GM12878 (cell line): ENCODE data around the gene NEK1. TPM values are rescaled to one million over a fixed set of nuclear protein-coding genes. Genes with fewer than 3 reads are reported as not detected.

Source experiments
- CEBPB ChIP-seq, 2 experiments: fragments of 150-350 bp in 1 of 2; IDR thresholded peaks; 2 replicates each; pipeline ENCODE4 v1.6.1; 2012 to 2014; ENCODE audit warnings: low read depth in 2 of 2, low read length in 2 of 2, borderline replicate concordance in 1 of 2, inconsistent platforms in 1 of 2
- CTCF ChIP-seq, 3 experiments: IDR thresholded peaks in 2 of 3; conservative IDR thresholded peaks in 1 of 3; 2 replicates each; pipeline ENCODE4 v1.5.1; 2011; ENCODE audit warnings: low read depth in 3 of 3, low read length in 3 of 3, mild to moderate bottlenecking in 3 of 3, control low read depth in 2 of 3, moderate library complexity in 2 of 3, inconsistent platforms in 1 of 3, mixed read lengths in 1 of 3; ENCODE audit not compliant: control insufficient read depth in 2 of 3, insufficient read depth in 1 of 3; ENCODE audit errors: extremely low read depth in 1 of 3
- E2F8 ChIP-seq: fragments of 450-650 bp; IDR thresholded peaks from 2 replicates; pipeline ENCODE4 v1.6.1; 2018; ENCODE audit warnings: mild to moderate bottlenecking, low read depth, moderate library complexity; ENCODE audit not compliant: partially characterized antibody
- IRF4 ChIP-seq: IDR thresholded peaks from 2 replicates; pipeline ENCODE4 v1.6.1; 2011; ENCODE audit warnings: low read depth, low read length
- PKNOX1 ChIP-seq: fragments of 450-650 bp; IDR thresholded peaks from 2 replicates; pipeline ENCODE4 v1.6.1; 2016; ENCODE audit warnings: mild to moderate bottlenecking
- POLR2AphosphoS5 ChIP-seq: IDR thresholded peaks from 2 replicates; pipeline ENCODE4 v1.6.1; 2011; ENCODE audit warnings: mild to moderate bottlenecking, low read length, inconsistent platforms
- POU2F2 ChIP-seq: IDR thresholded peaks from 3 replicates; pipeline ENCODE4 v1.6.1; 2011; ENCODE audit warnings: low read depth, mild to moderate bottlenecking, low read length, borderline replicate concordance
- RAD21 ChIP-seq: IDR thresholded peaks from 2 replicates; pipeline ENCODE4 v1.6.1; 2011; ENCODE audit warnings: mild to moderate bottlenecking, low read depth, low read length, moderate library complexity; ENCODE audit not compliant: insufficient read depth
- RAD51 ChIP-seq: fragments of 450-650 bp; IDR thresholded peaks from 2 replicates; pipeline ENCODE4 v1.6.1; 2016; ENCODE audit warnings: moderate library complexity, mild to moderate bottlenecking, inconsistent platforms
- SUPT20H ChIP-seq: IDR thresholded peaks from 2 replicates; pipeline ENCODE4 v1.6.1; 2011; ENCODE audit warnings: low read depth, mild to moderate bottlenecking, low read length, moderate library complexity, borderline replicate concordance; ENCODE audit not compliant: control insufficient read depth
- polyA plus RNA-seq, 11 experiments: library from polyadenylated mRNA; depleted of rRNA in 4 of 11; unstranded in 6 of 11; stranded (reverse) in 5 of 11; fragments of >200 nt; fragmentation: Nextera tagmentation in 4 of 11; fragmentation: Illumina TruSeq in 1 of 11; extraction: Ambion mirVana in 4 of 11; extraction: Trizol in 1 of 11; gene quantifications; 1 replicate in 1 of 11; 2 replicates in 10 of 11; pipeline versions ENCODE4 v1.2.1 to v1.2.3, GENCODE V29; 2011 to 2016; ENCODE audit warnings: inconsistent platforms in 2 of 11, missing spikeins in 2 of 11, low read depth in 1 of 11
- total RNA-seq, 4 experiments: library from RNA; depleted of rRNA in 3 of 4; stranded (reverse); fragments of >200 nt in 3 of 4; fragmentation: Illumina TruSeq in 1 of 4; extraction: Trizol in 1 of 4; gene quantifications; 2 replicates each; pipeline versions ENCODE4 v1.2.1 to v1.2.3, GENCODE V29; 2013 to 2021
- TF ChIP-seq, protein P1 (sequence below): IDR thresholded peaks from 2 replicates; pipeline ENCODE4 v1.6.1; 2011; ENCODE audit warnings: mild to moderate bottlenecking, low read depth, low read length, moderate library complexity; ENCODE audit not compliant: insufficient replicate concordance

Gene NEK1
- total and polyA plus RNA-seq, 10 of the 15 experiments (the other 5 are each of a cell fraction or from before 2014, with no cell fraction given) = 4.9 to 16.1 (median 7.5) TPM

- TF ChIP-seq E2F8 (no peak), CEBPB (IDR thresholded peaks at IDR 0.05; ENCODE audit: borderline replicate concordance in 1 of 2, low read depth in 2 of 2, low read length in 2 of 2) (no peak), RAD21 (no peak), POLR2AphosphoS5 (no peak), RAD51 (no peak), POU2F2 (no peak), SUPT20H (no peak), PKNOX1 (no peak), CTCF (IDR thresholded peaks at IDR 0.05 in 2 of 3, conservative IDR thresholded peaks at IDR 0.05 in 1 of 3; ENCODE audit: control insufficient read depth in 2 of 3, extremely low read depth in 1 of 3, insufficient read depth in 1 of 3, low read depth in 3 of 3, low read length in 3 of 3) (no peak), IRF4 (no peak)
- TF ChIP-seq, protein P1, sequence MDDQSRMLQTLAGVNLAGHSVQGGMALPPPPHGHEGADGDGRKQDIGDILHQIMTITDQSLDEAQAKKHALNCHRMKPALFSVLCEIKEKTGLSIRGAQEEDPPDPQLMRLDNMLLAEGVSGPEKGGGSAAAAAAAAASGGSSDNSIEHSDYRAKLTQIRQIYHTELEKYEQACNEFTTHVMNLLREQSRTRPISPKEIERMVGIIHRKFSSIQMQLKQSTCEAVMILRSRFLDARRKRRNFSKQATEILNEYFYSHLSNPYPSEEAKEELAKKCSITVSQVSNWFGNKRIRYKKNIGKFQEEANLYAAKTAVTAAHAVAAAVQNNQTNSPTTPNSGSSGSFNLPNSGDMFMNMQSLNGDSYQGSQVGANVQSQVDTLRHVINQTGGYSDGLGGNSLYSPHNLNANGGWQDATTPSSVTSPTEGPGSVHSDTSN = no peak
Observed at GRCh38 chr4:169658975-169659715, 46.8 kb upstream of the NEK1 start (continued).
